SKM-1 treated with dmso at 0.1 percent for 144 hours (cell line): ENCODE measurements around the gene SSTR5.
"Not testable (repeated sequence)": the region's sequence is repeated elsewhere in the genome, so short reads cannot be mapped to it uniquely, and the experiment has no call there.

Experiments used
- DNase-seq: peaks from one replicate; lab custom pipeline; 2025; ENCODE audit not compliant: unreplicated experiment; lab: John Stamatoyannopoulos, UW

SSTR5 gene

DNA sequence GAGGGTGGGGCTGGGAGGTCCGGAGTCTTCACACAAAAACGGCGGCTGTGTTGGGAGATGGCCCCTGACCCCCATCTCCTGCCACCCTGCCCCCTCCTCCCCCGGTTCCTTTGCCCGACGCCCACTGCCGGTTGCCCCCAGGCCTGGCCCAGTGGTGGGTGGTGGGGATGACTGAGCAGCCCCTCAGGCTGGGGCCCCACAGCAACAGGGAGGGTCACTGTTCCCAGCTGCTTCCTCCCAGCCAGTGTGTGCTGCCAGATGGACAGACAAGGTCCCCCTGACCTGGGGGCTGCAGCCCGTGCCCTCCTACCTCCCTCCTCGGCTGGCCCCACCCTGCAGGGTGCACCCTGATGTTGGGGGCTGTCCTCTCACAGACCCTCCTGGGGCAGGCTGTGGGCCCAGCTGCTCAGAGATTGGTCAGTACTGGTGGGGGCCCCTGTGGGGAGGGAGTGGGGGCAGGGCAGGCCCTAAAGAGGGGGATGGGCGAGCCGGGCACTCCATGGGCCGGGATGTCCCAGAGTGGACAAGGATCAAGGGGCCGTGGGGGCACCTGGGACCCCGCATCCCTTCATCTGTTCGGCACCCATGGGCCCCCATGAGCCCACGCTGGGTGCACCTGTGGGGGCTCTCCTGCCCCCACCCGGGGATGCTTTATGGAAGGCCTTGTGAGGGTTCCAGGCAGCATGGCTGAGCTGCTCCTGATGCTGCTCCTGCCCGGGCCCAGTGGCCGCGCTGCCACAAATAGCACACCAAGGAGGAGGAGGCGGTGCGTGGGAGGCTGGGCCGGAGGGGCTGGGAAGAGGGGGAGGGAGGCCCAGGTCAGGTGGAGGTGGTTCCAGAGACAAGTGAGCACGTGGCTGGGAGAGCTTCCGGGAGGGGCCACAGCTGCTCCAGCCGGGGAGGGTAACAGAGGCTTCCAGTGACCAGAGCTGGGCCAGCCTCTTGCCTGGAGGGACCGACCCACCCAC is 18.4 kb downstream of the SSTR5 start:
- no peak for DNase-seq

DNA sequence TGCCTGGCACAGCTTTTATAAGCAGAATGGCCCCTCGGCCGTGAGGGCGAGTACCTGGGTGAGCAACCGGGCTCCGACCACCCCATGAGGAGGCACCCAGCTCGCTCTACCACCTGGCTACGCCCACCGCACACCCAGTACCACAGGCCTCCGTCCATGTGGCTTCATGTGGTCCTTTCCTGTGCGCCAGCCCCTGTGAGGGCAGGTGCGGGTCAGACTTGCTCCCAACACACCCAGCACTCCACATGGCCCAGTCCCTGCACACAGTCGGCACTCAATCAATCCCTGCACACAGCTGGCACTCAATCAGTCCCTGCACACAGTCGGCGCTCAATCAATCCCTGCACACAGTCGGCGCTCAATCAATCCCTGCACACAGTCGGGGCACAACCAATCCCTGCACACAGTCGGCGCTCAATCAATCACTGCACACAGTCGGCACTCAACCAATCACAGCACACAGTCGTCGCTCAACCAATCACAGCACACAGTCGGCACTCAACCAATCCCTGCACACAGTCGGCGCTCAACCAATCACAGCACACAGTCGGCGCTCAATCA is 19.5 kb downstream of the SSTR5 start:
- no peak for DNase-seq

DNA sequence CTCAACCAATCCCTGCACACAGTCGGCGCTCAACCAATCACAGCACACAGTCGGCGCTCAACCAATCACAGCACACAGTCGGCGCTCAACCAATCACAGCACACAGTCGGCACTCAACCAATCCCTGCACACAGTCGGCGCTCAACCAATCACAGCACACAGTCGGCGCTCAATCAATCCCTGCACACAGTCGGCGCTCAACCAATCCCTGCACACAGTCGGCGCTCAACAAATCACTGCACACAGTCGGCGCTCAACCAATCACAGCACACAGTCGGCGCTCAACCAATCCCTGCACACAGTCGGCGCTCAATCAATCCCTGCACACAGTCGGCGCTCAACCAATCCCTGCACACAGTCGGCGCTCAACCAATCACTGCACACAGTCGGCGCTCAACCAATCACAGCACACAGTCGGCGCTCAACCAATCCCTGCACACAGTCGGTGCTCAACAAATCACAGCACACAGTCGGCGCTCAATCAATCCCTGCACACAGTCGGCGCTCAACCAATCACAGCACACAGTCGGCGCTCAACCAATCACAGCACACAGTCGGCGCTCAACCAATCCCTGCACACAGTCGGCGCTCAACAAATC is 20.2 kb downstream of the SSTR5 start:
- not testable (repeated sequence) for DNase-seq

DNA sequence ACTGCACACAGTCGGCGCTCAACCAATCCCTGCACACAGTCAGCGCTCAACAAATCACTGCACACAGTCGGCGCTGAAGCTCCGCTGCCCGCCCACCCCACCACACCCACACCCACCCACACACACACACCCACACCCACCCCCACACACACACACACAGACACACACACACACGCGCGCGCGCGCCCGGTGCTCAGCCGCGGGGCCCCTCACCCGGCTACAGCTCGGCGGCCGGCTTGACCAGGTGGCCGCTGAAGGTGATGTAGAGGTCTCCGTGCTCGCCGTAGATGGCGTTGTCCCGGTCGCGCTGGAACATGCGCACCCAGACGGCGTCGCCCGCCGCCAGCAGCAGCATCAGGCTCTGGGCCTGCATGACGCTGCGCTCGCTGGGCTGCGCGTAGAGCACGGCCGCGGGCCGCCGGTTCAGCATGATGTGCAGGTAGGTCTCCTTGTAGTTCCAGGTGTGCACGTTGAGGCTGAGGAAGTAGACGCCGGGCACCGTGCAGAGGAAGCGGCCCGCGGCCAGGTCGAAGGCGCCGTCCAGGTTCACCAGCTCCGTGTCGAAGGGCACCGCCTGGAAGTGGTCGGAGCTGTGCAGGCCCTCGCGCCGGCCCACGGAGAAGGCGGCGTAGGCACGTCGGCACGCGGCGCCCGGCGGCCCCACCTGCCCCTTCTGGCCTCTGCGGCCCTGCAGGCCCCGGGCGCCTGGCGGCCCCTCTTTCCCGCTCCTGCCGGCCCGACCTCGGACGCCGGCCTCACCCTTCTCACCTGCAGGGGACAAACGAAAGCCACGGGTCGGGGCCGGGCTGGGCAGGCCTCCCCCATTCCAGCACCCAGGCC is 21.0 kb downstream of the SSTR5 start:
- DNase-seq = no peak

DNA sequence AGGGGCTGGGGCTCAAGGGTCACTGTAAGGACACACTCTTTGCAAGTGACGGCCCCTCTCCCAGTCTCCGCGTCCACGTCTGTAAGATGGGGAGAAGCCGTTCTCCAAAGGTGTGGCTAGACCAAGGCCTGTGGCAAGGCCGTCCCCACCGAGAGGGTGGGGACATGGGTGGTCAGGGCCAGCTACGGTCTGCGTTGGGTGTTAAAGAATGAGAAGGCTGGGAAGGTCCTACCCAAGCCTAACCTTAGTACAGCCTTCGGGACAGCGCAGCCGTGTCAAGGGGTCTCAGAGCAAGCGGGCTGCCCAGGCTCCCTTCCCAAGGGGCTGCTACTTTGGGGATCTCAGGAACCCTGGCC is 21.6 kb downstream of the SSTR5 start:
- no peak for DNase-seq

DNA sequence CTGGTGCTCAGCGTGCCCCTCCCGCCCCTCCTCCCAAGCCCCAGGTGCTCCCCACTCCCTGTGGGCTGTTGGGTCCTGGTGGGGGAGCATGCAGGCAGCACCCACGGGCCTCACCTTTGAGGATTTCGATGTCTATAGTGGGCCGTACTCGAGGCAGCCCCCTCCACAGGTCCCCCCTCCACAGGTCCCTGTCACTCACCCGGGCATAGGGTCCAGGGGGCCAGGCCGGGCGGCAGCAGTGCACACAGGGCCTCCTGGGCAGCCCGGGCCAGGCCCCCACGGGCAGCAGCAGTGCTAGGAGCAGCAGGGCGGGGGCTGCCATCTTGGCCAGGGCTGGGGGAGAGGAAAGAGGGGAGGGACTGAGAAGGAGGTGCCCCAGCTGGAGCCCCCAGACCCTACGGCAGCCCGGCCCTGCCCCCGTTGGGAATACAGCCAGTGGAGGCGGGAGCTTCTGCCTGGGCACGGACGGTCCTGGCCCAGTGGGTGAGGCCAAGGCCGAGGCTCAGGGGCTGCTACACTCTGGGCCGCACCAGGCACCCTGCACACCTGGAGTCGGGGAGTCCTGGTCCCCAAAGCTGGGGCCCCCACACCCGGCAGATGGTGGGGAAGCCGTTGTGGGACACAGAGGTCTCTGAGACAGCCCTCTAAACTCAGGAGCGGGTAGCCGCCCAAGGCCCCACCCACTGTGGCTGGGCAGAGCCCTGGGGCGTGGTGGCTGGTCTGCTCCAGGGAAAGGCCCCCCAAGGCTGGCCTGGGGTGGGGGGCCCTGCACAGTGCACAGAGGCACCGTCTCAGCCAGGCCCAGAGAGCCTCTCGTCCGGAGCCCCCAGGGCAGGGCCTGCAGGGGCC is 22.3 kb downstream of the SSTR5 start:
- no peak for DNase-seq

DNA sequence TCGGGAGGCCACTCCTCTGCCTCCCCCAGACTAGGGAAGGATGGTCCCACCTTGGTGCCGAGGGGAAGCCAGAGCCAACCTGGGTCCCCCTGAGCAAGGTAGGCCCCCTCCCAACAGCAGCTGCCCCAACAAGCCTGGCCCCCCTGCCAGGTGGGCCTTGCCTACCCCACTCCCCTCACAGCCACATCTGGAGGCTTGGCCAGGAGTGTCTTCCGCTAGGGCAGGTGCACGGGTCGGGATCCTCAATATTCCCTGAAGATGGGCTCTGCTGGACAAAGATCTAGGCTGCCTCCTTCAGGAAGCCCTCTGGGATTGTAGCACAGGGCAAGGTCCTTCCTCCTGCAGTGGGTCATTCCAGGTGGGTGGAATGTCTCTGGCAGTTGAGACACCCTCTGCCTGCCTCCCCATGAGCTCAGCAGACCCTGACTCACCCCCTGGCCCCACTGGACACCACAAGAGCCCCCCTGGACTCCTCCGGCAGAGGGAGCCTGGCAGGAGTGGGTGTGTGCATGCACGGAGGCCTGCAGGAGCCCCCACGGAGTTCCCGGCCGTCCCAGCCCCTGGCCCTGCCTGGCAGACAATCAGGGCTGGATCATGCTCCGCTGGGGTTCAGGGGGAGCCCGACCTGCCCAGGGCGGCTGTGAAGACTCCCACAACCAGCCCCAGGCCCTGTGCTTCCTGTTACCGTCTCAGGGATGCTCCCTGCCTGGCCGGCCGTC is 23.1 kb downstream of the SSTR5 start:
- no peak for DNase-seq

DNA sequence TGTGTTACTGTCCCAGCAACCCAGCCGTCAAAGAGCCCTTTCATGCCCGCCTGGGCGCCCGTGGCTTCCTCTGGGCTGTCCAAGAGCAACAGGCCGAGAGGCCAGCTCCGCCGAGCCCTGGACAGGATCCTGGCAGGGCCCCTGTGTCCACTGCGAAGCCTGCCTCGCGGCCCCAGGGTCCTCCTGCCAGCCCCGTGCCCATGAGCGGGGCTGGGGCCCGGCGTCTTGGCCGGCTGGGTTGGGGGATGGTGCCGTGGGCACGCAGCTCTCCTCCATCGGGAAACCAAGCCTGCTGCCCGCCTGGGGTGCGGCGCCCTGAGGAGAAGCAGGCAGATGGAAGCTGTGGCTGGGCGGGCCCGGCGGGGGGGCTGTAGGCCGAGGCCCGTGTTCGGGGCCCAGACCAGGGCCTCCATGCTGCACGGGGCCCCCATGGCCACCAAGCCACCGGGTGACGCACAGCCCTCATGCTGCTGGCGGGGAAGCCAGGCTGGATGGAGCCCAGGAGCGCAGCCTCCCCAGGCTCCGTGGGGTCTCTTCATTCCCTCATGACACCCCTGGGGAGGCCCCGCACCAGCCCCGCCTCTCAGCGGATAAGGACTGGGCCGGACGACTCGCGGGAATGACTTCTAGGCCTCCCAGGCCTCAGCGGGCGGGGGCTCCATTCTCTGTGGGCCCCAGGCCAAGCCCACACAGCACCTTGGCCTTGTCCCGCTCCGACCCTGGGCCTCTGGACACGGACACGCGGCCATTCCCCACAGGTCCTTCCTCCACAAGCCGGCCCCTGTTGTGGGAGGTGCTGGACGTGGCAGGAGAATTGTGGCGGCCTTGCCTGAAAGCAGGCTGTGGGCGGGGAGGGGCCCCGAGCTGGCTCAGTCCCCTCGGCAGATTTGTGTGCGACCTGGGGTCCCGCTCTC is 23.9 kb downstream of the SSTR5 start, which contains the start of gene C1QTNF8:
TSS of gene C1QTNF8 (minus strand) at position 76 of the 914 bp plus-strand sequence. CDS start 1,322 bp downstream, outside the sequence.
- no peak for DNase-seq

DNA sequence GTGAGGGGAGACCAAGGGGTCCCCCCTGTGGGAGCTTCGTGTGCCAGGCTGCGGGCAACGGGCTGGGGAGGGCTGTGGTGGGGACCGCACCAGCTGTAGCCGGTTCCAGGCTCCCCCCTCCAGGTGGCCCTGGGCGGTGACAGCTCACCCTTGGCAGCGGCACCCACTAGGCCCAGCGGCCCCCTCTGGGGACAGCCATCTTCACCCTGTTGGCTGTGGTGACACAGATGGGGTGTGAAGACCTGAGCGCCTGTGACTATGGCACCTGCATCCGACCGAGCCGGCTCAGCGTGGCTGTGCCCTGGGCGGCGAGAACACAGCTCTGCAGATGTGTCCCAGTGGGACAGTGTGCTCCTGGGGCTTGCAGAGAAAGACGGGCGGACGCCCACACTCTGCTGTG is 24.6 kb downstream of the SSTR5 start:
- no peak for DNase-seq

DNA sequence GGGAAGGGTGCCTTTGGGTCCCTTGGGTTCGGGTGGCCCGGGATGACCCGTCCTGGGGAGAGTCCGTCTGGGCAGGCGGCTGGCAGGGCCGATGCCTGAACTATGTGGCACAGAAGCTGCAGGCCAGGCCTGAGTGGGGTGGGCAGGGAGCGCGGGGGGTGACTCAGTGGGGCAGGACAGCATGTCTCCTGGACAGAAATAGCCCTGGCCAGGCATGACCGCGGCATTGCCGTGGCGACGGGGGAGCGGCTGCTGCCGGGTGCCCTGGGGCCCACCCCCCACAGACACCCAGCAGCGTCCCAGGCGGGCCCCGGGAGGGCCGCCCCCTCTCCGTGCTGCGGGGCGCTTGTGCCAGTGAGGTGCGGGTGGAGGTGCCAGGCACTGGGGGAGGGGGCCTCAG is 25.3 kb downstream of the SSTR5 start:
- no peak for DNase-seq

DNA sequence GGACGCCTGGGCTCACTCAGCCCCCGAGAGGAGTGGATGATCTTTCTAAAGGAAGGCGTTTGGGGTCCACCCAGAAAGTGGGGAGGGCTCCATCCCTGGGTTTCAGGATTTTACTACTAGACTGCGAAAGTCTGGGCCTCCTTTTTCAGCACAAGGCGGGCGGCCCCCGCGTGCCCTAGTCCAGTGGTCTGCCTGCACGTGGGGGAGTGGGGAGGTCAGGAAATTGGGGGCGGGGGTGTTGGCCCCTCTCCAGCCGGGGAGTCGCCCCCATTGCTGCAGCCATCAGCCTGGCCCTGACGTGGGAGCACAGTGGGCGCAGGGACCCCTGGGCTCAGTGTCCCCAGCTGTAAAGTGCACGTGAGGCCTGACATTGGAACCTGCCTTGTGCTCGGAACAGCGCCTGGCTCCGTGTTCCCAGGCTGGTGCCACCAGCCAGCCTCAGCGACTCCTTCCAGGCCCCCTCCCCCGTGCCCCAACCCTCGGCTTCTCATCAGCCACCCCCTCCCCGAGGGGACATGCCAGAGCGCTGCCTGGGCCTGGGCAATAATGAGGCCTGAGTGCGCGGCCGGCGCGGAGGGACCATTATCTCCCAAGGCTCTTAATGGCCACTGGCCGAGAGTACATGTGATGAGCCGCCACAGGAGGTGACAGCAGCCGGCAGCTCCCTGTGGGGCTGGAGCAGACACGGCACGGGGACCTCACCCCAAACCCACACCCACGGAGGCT is 25.9 kb downstream of the SSTR5 start:
- no peak for DNase-seq

DNA sequence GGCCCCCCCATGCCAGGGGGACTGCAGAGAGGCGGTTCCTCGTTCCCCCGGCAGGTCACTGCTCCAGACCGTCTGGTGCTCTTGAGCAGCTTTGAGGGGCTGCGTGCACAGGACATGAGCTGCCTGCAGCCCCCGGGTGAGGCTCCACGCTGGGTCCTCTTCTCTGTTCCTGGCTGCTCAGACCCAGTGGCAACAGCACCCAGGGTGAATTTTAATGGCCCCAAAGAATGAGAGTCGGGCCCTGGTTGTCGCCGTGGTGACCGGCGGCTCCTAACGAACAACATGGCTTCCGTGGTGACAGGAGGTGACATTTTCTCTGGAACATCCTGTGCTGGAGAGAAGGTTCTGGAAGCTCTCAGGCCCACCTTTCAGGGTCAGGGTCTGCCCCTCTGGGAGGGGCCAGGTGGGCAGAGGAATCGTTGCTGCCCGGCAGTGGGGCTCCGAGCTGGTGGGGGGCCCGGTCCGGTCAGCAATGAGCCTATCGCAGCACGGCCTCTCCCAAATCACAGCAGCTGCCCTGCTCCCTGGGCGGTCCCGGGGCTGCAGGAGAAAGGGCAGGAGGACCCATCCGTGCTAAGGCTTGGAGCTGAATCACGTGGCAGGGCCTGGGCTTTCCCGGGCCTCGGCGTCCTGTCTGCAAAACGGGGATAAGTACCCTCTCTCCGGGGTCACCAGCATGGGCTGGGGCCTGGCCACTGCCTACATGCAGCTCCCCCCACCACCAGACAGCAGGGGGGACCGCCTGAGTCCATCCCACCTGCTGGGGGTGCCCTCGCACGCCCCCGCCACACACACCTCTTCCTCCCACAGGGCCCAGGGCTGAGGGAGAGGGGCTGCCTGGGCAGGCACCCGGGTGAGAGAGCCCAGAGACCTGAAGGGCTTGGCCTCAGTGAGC is 26.9 kb downstream of the SSTR5 start:
- DNase-seq = no peak

DNA sequence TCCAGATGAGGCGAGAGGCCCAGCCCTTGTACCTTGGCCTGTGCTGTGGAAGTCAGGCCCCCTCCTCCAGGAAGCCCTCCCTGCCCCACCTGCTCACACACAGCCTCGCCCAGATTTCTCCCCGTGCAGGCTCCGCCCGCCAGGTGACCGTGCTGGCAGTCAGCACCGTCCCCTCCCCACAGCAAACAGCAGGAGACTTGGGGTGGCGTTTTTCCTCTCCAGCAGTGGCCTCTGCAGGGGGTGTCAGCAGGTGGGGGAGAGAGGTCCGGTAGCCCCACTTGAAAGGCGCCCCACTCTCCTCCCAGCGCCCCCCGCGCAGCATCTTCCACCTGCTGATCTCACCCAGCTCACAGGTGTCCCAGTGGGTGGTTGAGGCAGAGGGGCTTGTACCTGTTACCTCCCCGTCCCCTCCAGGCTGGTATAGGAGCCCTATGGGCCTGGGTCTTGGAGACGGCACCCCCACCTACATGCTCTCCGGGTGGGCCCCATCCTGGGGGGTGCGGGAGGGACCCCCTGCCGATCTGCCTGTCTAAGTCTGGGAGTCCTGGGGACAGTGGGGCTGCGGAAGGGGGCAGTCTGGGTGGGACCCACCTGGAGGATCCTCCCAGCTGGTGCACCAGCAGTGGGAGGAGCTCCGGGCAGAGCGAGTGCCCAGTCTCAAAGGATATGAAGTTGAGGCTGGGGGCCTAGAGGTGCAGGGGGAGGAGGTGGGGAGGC is 27.7 kb downstream of the SSTR5 start:
- DNase-seq = no peak

DNA sequence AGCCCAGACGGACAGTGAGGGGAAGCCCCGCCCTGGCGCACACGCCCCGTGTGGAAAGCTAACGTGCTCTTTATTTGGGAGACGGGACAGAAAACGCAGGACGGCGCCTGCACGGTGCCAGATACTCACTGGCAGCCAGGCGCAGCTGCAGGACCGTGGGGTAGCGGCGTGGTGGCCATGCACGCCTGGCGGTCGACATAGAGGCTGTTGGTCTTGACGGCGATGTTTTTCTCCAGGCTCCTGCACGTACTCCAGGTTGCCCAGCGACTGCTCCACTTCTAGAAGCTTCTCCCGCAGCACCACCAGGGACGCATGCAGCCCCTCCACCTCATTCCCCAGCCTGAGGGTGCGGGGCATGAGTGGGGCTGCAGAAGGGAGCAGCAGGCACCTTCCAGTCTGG is 28.6 kb downstream of the SSTR5 start:
- DNase-seq = no peak

DNA sequence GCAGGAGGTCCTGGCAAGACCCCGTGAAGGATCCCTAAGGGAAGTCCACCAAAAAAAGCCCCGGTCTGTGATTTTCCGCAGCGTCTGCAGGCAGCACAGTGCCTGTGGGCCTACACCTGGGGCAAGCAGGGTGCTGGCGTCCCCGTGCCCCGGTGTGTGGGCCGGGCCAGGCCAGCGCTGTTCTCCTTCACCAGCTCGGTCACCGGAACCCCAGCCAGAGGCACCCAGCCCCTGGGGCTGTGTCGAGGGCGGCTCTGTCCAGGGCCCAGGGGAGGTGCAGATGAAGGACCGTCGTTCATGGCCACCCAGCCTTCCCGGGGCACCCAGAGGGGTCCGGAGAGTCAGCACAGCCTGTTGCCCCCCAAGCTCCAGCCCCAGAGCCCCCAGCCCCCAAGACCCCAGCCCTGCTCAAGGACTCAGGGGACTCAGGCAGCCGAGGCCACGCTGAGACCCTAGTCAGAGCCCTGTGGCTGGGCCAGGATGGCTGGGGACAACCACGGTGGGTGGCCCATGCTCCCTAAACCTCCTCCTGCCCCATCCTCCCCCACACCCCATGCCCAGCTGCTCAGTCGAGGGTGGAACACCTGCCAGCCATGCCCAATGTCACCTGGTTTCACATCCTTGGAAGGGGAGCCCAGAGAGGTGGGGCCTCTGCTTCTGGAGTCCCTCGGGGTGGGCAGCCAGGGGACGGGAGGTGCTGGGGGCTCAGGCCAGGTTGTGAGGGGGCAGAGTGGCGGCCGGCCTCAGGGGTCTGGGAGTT is 29.2 kb downstream of the SSTR5 start:
- no peak for DNase-seq

DNA sequence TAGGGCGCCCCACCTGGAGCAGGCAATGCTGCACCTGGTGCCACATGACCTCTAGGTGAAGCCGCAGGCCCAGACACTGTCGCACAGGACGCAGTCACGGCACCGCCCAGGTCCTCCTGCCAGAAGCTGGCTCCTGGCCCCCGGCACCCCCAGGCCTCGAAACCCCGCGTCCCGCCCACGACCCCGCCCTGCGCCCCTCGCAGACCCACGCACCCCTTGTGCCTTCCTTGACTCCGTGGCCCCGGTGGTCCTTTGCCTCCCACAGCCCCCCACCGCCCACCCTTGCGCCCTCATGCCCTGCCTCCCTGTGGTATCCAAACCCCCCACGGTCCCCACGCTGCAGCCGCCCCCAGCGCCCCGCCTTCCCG is 29.8 kb downstream of the SSTR5 start:
- no peak for DNase-seq
